ENCODE data around the gene CCL27. TPM values are rescaled to one million over a fixed set of nuclear protein-coding genes. Genes with fewer than 3 reads are reported as not detected.

The CCL27 gene
- total and polyA plus RNA-seq, 7 experiments from 2014 or later = not detected

GRCh38 chr9:34701769-34702736, 39.6 kb upstream of the CCL27 start:
- H3K9me3 Mint-ChIP-seq = no peaks in the 10 kb centered on the region

GRCh38 chr9:34701023-34701768, 38.7 kb upstream of the CCL27 start:
- DNase-seq (peak; percentile 49 to 87 (median 75)), ATAC-seq (peak; percentile 90)
- intact Hi-C loops (cut with micrococcal nuclease) = loop anchor here in 1 of 2 donors (1.0 to 10.0 kb wide), 4 partner anchors 64 to 776 kb away; partner anchors contain the start of genes DNAJB5 and SIGMAR1
- Mint-ChIP-seq H3K27me3 (peaks cover 0 to 17% (median 0%) of the 10 kb centered on the region in 5 donors), H3K4me1 (peaks cover 5 to 9% (median 6%) of the 10 kb centered on the region in 7 donors), H3K4me3 (peak overlapping the region; percentile 36 to 91 (median 69)), H3K9me3 (no peaks in the 10 kb centered on the region), H3K27ac (no peak overlapping the region), H3K36me3 (no peaks in the 10 kb centered on the region)
- ChIA-PET POLR2A (interaction anchor here (1.6 kb wide), 1 partner anchor 54 kb away, joined by 4 read pairs; the partner anchor contains the start of gene GALT), CTCF (interaction anchor here (0.9 to 2.4 kb wide), 4 partner anchors 36 to 370 kb away, joined by 3 to 11 read pairs (median 5); partner anchors contain the start of genes GALT and SIGMAR1)
- H3K36me3 ChIP-seq (ENCODE audit: control insufficient read depth in 2 of 3, insufficient read depth in 3 of 3, low read length in 3 of 3) = no peaks in the 10 kb centered on the region
- no peaks in the 10 kb centered on the region for H3K4me1 ChIP-seq (ENCODE audit: control insufficient read depth in 2 of 2, insufficient read depth in 2 of 2, low read length in 2 of 2)
- no peaks in the 10 kb centered on the region for H3K27me3 ChIP-seq (ENCODE audit: control insufficient read depth in 2 of 2, insufficient read depth in 2 of 2, low read length in 2 of 2)
- no peaks in the 10 kb centered on the region for H3K9me3 ChIP-seq (ENCODE audit: control insufficient read depth in 2 of 3, low read length in 3 of 3)
- no peak overlapping the region for H3K27ac ChIP-seq (ENCODE audit: low read depth, low read length)
- peak overlapping the region; percentile 61 for H3K4me3 ChIP-seq (ENCODE audit: low read length)

More at GRCh38 chr9:34701769-34702736, 39.6 kb upstream of the CCL27 start:
- peaks cover 0 to 17% (median 0%) of the 10 kb centered on the region in 5 donors for H3K27me3 Mint-ChIP-seq
- Histone ChIP-seq H3K4me1 (ENCODE audit: control insufficient read depth in 2 of 2, insufficient read depth in 2 of 2, low read length in 2 of 2) (no peaks in the 10 kb centered on the region), H3K36me3 (ENCODE audit: control insufficient read depth in 2 of 3, insufficient read depth in 3 of 3, low read length in 3 of 3) (no peaks in the 10 kb centered on the region), H3K9me3 (ENCODE audit: control insufficient read depth in 2 of 3, low read length in 3 of 3) (no peaks in the 10 kb centered on the region), H3K27ac (ENCODE audit: low read depth, low read length) (no peak overlapping the region), H3K4me3 (ENCODE audit: low read length) (peak overlapping the region; percentile 61), H3K27me3 (ENCODE audit: control insufficient read depth in 2 of 2, insufficient read depth in 2 of 2, low read length in 2 of 2) (no peaks in the 10 kb centered on the region)
- POLR2A ChIA-PET = interaction anchor here (0.7 to 1.6 kb wide), 4 partner anchors 37 to 90 kb away, joined by 3 to 4 read pairs (median 4); partner anchors contain the start of genes GALT and RPP25L
- peaks cover 5 to 9% (median 6%) of the 10 kb centered on the region in 7 donors for H3K4me1 Mint-ChIP-seq
- H3K4me3 Mint-ChIP-seq = peak overlapping the region; percentile 80 to 91 (median 84)
- ATAC-seq (peak; percentile 90), DNase-seq (peak; percentile 59 to 83 (median 73))
- intact Hi-C loops (cut with micrococcal nuclease) = loop anchor here (1.0 to 10.0 kb wide), 8 partner anchors 27 to 775 kb away; partner anchors contain the start of genes GALT (in 2 of the 2), RPP25L (in 2 of the 2), DNAJB5 (in 1 of the 2) and SIGMAR1 (in 1 of the 2)
- CTCF ChIA-PET = interaction anchor here (0.6 to 1.7 kb wide), 17 partner anchors 11 to 380 kb away, joined by 3 to 11 read pairs (median 5); partner anchors contain the start of genes DCTN3, GALT and SIGMAR1
- H3K27ac Mint-ChIP-seq = peak overlapping the region in 7 of 9 donors; percentile 1 to 84 (median 20)
- H3K36me3 Mint-ChIP-seq = no peaks in the 10 kb centered on the region

GRCh38 chr9:34694811-34695210, 32.4 kb upstream of the CCL27 start:
- Mint-ChIP-seq H3K27me3 (peaks cover 0 to 13% (median 0%) of the 10 kb centered on the region in 5 donors), H3K4me1 (peaks cover 0 to 2% (median 0%) of the 10 kb centered on the region in 7 donors), H3K4me3 (no peak overlapping the region), H3K9me3 (no peaks in the 10 kb centered on the region), H3K36me3 (no peaks in the 10 kb centered on the region), H3K27ac (no peak overlapping the region)
- Histone ChIP-seq H3K36me3 (ENCODE audit: control insufficient read depth in 2 of 3, insufficient read depth in 3 of 3, low read length in 3 of 3) (no peaks in the 10 kb centered on the region), H3K27ac (ENCODE audit: low read depth, low read length) (no peak overlapping the region), H3K9me3 (ENCODE audit: control insufficient read depth in 2 of 3, low read length in 3 of 3) (no peaks in the 10 kb centered on the region), H3K27me3 (ENCODE audit: control insufficient read depth in 2 of 2, insufficient read depth in 2 of 2, low read length in 2 of 2) (no peaks in the 10 kb centered on the region), H3K4me1 (ENCODE audit: control insufficient read depth in 2 of 2, insufficient read depth in 2 of 2, low read length in 2 of 2) (no peaks in the 10 kb centered on the region), H3K4me3 (ENCODE audit: low read length) (no peak overlapping the region)
- ChIA-PET POLR2A (no interaction called here), CTCF (no interaction called here)
- intact Hi-C loops (cut with micrococcal nuclease) = no loop called here
- DNase-seq (no peak), ATAC-seq (no peak)

- POLR2A ChIA-PET = no interaction called here
- Mint-ChIP-seq H3K4me3 (no peak overlapping the region), H3K27ac (no peak overlapping the region), H3K27me3 (peaks cover 0 to 6% (median under 1%) of the 10 kb centered on the region in 5 donors), H3K9me3 (no peaks in the 10 kb centered on the region), H3K36me3 (no peaks in the 10 kb centered on the region), H3K4me1 (peaks cover 0 to 2% (median 0%) of the 10 kb centered on the region in 7 donors)
- no peaks in the 10 kb centered on the region for H3K27me3 ChIP-seq (ENCODE audit: control insufficient read depth in 2 of 2, insufficient read depth in 2 of 2, low read length in 2 of 2)
- H3K4me1 ChIP-seq (ENCODE audit: control insufficient read depth in 2 of 2, insufficient read depth in 2 of 2, low read length in 2 of 2) = no peaks in the 10 kb centered on the region
- H3K9me3 ChIP-seq (ENCODE audit: control insufficient read depth in 2 of 3, low read length in 3 of 3) = no peaks in the 10 kb centered on the region
- DNase-seq = no peak
- intact Hi-C loops (cut with micrococcal nuclease) = no loop called here
- no peak for ATAC-seq
- H3K36me3 ChIP-seq (ENCODE audit: control insufficient read depth in 2 of 3, insufficient read depth in 3 of 3, low read length in 3 of 3) = no peaks in the 10 kb centered on the region
- H3K4me3 ChIP-seq (ENCODE audit: low read length) = no peak overlapping the region
- CTCF ChIA-PET = no interaction called here
- no peak overlapping the region for H3K27ac ChIP-seq (ENCODE audit: low read depth, low read length)
Observed at GRCh38 chr9:34693560-34693959, 31.1 kb upstream of the CCL27 start.

GRCh38 chr9:34691936-34692315, 29.5 kb upstream of the CCL27 start:
- Histone ChIP-seq H3K4me3 (ENCODE audit: low read length) (no peak overlapping the region), H3K27ac (ENCODE audit: low read depth, low read length) (no peak overlapping the region), H3K27me3 (ENCODE audit: control insufficient read depth in 2 of 2, insufficient read depth in 2 of 2, low read length in 2 of 2) (no peaks in the 10 kb centered on the region), H3K9me3 (ENCODE audit: control insufficient read depth in 2 of 3, low read length in 3 of 3) (no peaks in the 10 kb centered on the region), H3K4me1 (ENCODE audit: control insufficient read depth in 2 of 2, insufficient read depth in 2 of 2, low read length in 2 of 2) (no peaks in the 10 kb centered on the region), H3K36me3 (ENCODE audit: control insufficient read depth in 2 of 3, insufficient read depth in 3 of 3, low read length in 3 of 3) (no peaks in the 10 kb centered on the region)
- no peaks in the 10 kb centered on the region for H3K9me3 Mint-ChIP-seq
- POLR2A ChIA-PET = interaction anchor here (1.2 kb wide), 1 partner anchor 54 kb away, joined by 3 read pairs; the partner anchor contains the start of gene SIGMAR1
- H3K27ac Mint-ChIP-seq = no peak overlapping the region
- CTCF ChIA-PET = no interaction called here
- peaks cover 0 to 2% (median 0%) of the 10 kb centered on the region in 7 donors for H3K4me1 Mint-ChIP-seq
- intact Hi-C loops (cut with micrococcal nuclease) = no loop called here
- H3K27me3 Mint-ChIP-seq = peaks cover 0 to 7% (median 5%) of the 10 kb centered on the region in 5 donors
- DNase-seq (no peak), ATAC-seq (no peak)
- H3K36me3 Mint-ChIP-seq = no peaks in the 10 kb centered on the region
- H3K4me3 Mint-ChIP-seq = no peak overlapping the region
